MM.1S (cell line): ENCODE measurements around the gene EBF4.
"Not testable (repeated sequence)": the region's sequence is repeated elsewhere in the genome, so short reads cannot be mapped to it uniquely, and the experiment has no call there.

Experiments used
- DNase-seq: peaks from one replicate; pipeline ENCODE4 v3.0.0-alpha.2; 2015
- H2AFZ ChIP-seq: fragments of 300-600 bp; sonication (generic); 2 replicates; pipeline ENCODE4 v1.6.0; 2016; ENCODE audit warnings: antibody characterized with exemption, low read length
- H3F3A ChIP-seq: fragments of 300-600 bp; sonication (generic); 2 replicates; pipeline ENCODE4 v1.6.1; 2016; ENCODE audit warnings: mild to moderate bottlenecking, antibody characterized with exemption, low read length, moderate library complexity, mixed read lengths; ENCODE audit not compliant: insufficient read depth
- H3K27ac ChIP-seq: fragments of 300-600 bp; sonication (generic); 2 replicates; pipeline ENCODE4 v1.5.1; 2016; ENCODE audit warnings: mild to moderate bottlenecking, low read length
- H3K27me3 ChIP-seq: fragments of 300-600 bp; sonication (generic); replicated peaks from 2 replicates; pipeline ENCODE4 v1.6.0; 2016; ENCODE audit warnings: low read length; ENCODE audit not compliant: insufficient read depth
- H3K36me3 ChIP-seq: fragments of 300-600 bp; sonication (generic); replicated peaks from 2 replicates; pipeline ENCODE4 v1.6.1; 2016; ENCODE audit warnings: mild to moderate bottlenecking, low read length, mixed read lengths; ENCODE audit not compliant: insufficient read depth
- H3K4me1 ChIP-seq: fragments of 300-600 bp; sonication (generic); 2 replicates; pipeline ENCODE4 v1.6.1; 2016; ENCODE audit warnings: low read length, mixed read lengths
- H3K4me2 ChIP-seq: fragments of 300-600 bp; sonication (generic); 2 replicates; pipeline ENCODE4 v1.6.0; 2016; ENCODE audit warnings: low read depth, low read length
- H3K4me3 ChIP-seq: fragments of 300-600 bp; sonication (generic); 2 replicates; pipeline ENCODE4 v1.5.1; 2016; ENCODE audit warnings: low read length, mixed read lengths
- H3K79me2 ChIP-seq: fragments of 300-600 bp; sonication (generic); 2 replicates; pipeline ENCODE4 v1.6.1; 2016; ENCODE audit warnings: mixed run types, low read length, mixed read lengths
- H3K9ac ChIP-seq: fragments of 300-600 bp; sonication (generic); 2 replicates; pipeline ENCODE4 v1.6.1; 2016; ENCODE audit warnings: low read length, mixed read lengths
- H3K9me2 ChIP-seq: fragments of 300-600 bp; sonication (generic); replicated peaks from 2 replicates; pipeline ENCODE4 v1.6.1; 2016; ENCODE audit warnings: mild to moderate bottlenecking, low read length, mixed read lengths; ENCODE audit not compliant: insufficient read depth
- H3K9me3 ChIP-seq: fragments of 300-600 bp; sonication (generic); replicated peaks from 2 replicates; pipeline ENCODE4 v1.6.1; 2016; ENCODE audit warnings: mild to moderate bottlenecking, low read length, mixed read lengths; ENCODE audit not compliant: insufficient read depth
- H4K20me1 ChIP-seq: fragments of 300-600 bp; sonication (generic); 2 replicates; pipeline ENCODE4 v1.6.1; 2016; ENCODE audit warnings: mild to moderate bottlenecking, low read length, moderate library complexity, mixed read lengths; ENCODE audit not compliant: insufficient read depth
- EZH2 ChIP-seq: fragments of 300-600 bp; sonication (generic); optimal IDR thresholded peaks from 2 replicates; pipeline ENCODE3; 2017; ENCODE audit warnings: low read depth, mild to moderate bottlenecking, antibody characterized with exemption, low read length, mixed read lengths
- EZH2phosphoT487 ChIP-seq: fragments of 300-600 bp; sonication (generic); IDR thresholded peaks from 2 replicates; pipeline ENCODE4 v1.6.1; 2018; ENCODE audit warnings: antibody characterized with exemption, low read length
- TF ChIP-seq, protein P1 (sequence below): fragments of 300-600 bp; sonication (generic); IDR thresholded peaks from 2 replicates; pipeline ENCODE4 v1.5.1; 2016; ENCODE audit warnings: antibody characterized with exemption, low read length, mixed read lengths

The EBF4 gene

GRCh38 chr20:2672446-2672845, 20.1 kb upstream of the EBF4 start:
- Histone ChIP-seq H3K4me1 (no peaks in the 10 kb centered on the region), H3F3A (no peaks in the 10 kb centered on the region), H3K79me2 (no peaks in the 10 kb centered on the region), H3K4me3 (no peak overlapping the region), H4K20me1 (no peaks in the 10 kb centered on the region), H3K9me3 (no peaks in the 10 kb centered on the region), H3K9me2 (no peaks in the 10 kb centered on the region), H3K9ac (no peak overlapping the region), H2AFZ (no peak overlapping the region), H3K27ac (no peak overlapping the region), H3K4me2 (no peak overlapping the region), H3K36me3 (no peaks in the 10 kb centered on the region), H3K27me3 (peaks cover 11% of the 10 kb centered on the region)
- no peak for DNase-seq
- TF ChIP-seq, protein P1, sequence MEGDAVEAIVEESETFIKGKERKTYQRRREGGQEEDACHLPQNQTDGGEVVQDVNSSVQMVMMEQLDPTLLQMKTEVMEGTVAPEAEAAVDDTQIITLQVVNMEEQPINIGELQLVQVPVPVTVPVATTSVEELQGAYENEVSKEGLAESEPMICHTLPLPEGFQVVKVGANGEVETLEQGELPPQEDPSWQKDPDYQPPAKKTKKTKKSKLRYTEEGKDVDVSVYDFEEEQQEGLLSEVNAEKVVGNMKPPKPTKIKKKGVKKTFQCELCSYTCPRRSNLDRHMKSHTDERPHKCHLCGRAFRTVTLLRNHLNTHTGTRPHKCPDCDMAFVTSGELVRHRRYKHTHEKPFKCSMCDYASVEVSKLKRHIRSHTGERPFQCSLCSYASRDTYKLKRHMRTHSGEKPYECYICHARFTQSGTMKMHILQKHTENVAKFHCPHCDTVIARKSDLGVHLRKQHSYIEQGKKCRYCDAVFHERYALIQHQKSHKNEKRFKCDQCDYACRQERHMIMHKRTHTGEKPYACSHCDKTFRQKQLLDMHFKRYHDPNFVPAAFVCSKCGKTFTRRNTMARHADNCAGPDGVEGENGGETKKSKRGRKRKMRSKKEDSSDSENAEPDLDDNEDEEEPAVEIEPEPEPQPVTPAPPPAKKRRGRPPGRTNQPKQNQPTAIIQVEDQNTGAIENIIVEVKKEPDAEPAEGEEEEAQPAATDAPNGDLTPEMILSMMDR = no peak
- no peak for TF ChIP-seq EZH2phosphoT487
- TF ChIP-seq EZH2 = no peak

GRCh38 chr20:2673453-2673852, 19.1 kb upstream of the EBF4 start:
- H2AFZ ChIP-seq = no peak overlapping the region
- H3K79me2 ChIP-seq = no peaks in the 10 kb centered on the region
- H3K9me2 ChIP-seq = no peaks in the 10 kb centered on the region
- H3K4me2 ChIP-seq = no peak overlapping the region
- no peaks in the 10 kb centered on the region for H4K20me1 ChIP-seq
- no peaks in the 10 kb centered on the region for H3K36me3 ChIP-seq
- no peaks in the 10 kb centered on the region for H3F3A ChIP-seq
- peaks cover 5% of the 10 kb centered on the region for H3K27me3 ChIP-seq
- no peaks in the 10 kb centered on the region for H3K9me3 ChIP-seq
- no peak overlapping the region for H3K9ac ChIP-seq
- H3K4me3 ChIP-seq = no peak overlapping the region
- H3K4me1 ChIP-seq = no peaks in the 10 kb centered on the region
- DNase-seq = no peak
- no peak overlapping the region for H3K27ac ChIP-seq
- TF ChIP-seq, protein P1 = no peak
- TF ChIP-seq EZH2phosphoT487 = no peak
- no peak for TF ChIP-seq EZH2

DNA sequence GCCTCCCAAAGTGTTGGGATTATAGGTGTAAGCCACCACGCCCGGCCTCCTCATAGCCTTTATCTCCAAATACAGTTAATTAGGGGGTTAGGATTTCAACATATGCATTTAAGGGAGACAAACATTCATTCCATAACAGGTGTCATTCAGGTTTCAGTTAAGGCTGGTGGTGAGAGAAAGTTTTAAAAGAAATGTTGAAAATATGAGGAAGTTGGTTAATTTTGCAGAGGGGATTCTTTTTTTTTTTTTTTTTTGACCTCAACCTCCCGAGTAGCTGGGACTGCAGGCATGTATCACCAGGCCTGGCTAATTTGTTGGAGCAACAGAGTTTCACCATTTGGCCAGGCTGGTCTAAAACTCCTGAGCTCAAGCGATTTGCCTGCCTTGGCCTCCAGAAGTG, 12.5 kb upstream of the EBF4 start:
- no peak overlapping the region for H3K4me2 ChIP-seq
- H3K4me1 ChIP-seq = no peaks in the 10 kb centered on the region
- H3K27ac ChIP-seq = no peak overlapping the region
- DNase-seq = no peak
- H3K4me3 ChIP-seq = no peak overlapping the region
- no peak overlapping the region for H3K9ac ChIP-seq
- H2AFZ ChIP-seq = no peak overlapping the region
- no peaks in the 10 kb centered on the region for H3K79me2 ChIP-seq
- no peaks in the 10 kb centered on the region for H3K9me3 ChIP-seq
- H4K20me1 ChIP-seq = no peaks in the 10 kb centered on the region
- no peaks in the 10 kb centered on the region for H3K9me2 ChIP-seq
- H3K36me3 ChIP-seq = no peaks in the 10 kb centered on the region
- no peaks in the 10 kb centered on the region for H3K27me3 ChIP-seq
- no peaks in the 10 kb centered on the region for H3F3A ChIP-seq
- TF ChIP-seq, protein P1 = no peak
- no peak for TF ChIP-seq EZH2phosphoT487
- TF ChIP-seq EZH2 = no peak

DNA sequence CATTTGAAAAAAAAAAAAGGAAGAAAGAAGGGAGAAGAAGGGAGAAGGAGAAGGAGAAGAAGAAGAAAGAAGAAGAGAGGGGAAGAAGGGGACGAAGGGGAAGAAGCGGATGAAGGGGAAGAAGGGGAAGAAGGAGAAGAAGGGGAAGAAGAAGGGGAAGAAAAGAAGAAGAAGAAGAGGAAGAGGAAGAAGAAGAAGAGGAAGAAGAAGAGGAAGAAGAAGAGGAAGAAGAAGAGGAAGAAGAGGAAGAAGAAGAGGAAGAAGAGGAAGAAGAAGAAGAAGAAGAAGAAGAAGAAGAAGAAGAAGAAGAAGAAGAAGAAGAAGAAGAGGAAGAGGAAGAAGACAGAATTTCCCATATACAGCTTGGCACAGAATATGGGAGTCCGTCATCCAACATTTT, 10.5 kb upstream of the EBF4 start:
- H3K36me3 ChIP-seq, H3K9me3 ChIP-seq, H2AFZ ChIP-seq, H3K4me3 ChIP-seq, H3K4me2 ChIP-seq, H3K79me2 ChIP-seq, H4K20me1 ChIP-seq, H3K4me1 ChIP-seq, H3K27me3 ChIP-seq, H3K27ac ChIP-seq, H3K9me2 ChIP-seq, DNase-seq, H3F3A ChIP-seq, H3K9ac ChIP-seq: not testable (repeated sequence)

DNA sequence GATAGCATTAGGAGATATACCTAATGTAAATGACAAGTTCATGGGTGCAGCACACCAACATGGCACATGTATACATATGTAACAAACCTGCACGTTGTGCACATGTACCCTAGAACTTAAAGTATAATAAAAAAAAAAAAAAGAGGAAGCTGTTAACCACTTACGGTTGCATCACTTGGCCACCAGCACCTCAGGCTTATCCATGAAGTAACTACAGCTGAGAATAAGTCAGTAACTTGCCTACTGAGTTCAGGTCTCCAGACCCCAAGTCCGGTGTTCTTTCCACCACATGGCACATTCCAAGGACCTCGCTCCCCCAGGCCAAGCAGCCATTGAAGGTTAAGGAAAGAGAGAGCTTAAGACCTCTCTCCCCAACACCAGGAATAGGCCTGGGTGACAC, 7.8 kb upstream of the EBF4 start:
- not testable (repeated sequence) for H3K79me2 ChIP-seq, H3K4me3 ChIP-seq, H2AFZ ChIP-seq, H3K9ac ChIP-seq, H3K9me2 ChIP-seq, H3K27ac ChIP-seq, H4K20me1 ChIP-seq, DNase-seq, H3K4me2 ChIP-seq, H3K4me1 ChIP-seq, H3K27me3 ChIP-seq, H3F3A ChIP-seq, H3K9me3 ChIP-seq, H3K36me3 ChIP-seq
